Cardiac muscle cell (in vitro differentiated cells and primary cell): ENCODE results near the gene TMEM207. TPM values are rescaled to one million over a fixed set of nuclear protein-coding genes. Genes with fewer than 3 reads are reported as not detected.
A peak's percentile ranks its signal among the peaks of the same experiment; 100 is the strongest.
"Not testable (repeated sequence)": the region's sequence is repeated elsewhere in the genome, so short reads cannot be mapped to it uniquely, and the experiment has no call there.

Experiments
- DNase-seq, 2 donors: peaks; one replicate each; pipeline versions ENCODE4 v3.0.0 to v3.0.0-alpha.2; 2010 to 2017; ENCODE audit warnings: low read depth in 1 of 2, low spot score in 1 of 2
- H3K27ac ChIP-seq: fragments of 200-600 bp; sonication (generic); 2 replicates; pipeline ENCODE4 v1.5.1; 2016
- H3K27me3 ChIP-seq: fragments of 200-600 bp; sonication (generic); 2 replicates; pipeline ENCODE4 v1.6.0; 2016; ENCODE audit warnings: control low read depth
- H3K36me3 ChIP-seq: fragments of 200-600 bp; sonication (generic); 2 replicates; pipeline ENCODE4 v1.5.1; 2016; ENCODE audit warnings: control low read depth
- H3K4me1 ChIP-seq: fragments of 200-600 bp; sonication (generic); 2 replicates; pipeline ENCODE4 v1.8.1; 2017; ENCODE audit warnings: low read depth, mild to moderate bottlenecking, mixed run types
- H3K4me3 ChIP-seq: fragments of 200-600 bp; sonication (generic); 2 replicates; pipeline ENCODE4 v1.5.1; 2016; ENCODE audit warnings: mild to moderate bottlenecking
- H3K9me3 ChIP-seq: fragments of 200-600 bp; sonication (generic); 2 replicates; pipeline ENCODE4 v1.5.1; 2017; ENCODE audit warnings: low read depth, mild to moderate bottlenecking, control low read depth
- CTCF ChIP-seq: IDR thresholded peaks from 2 replicates; pipeline ENCODE4 v1.5.1; 2012; ENCODE audit warnings: low read depth, mild to moderate bottlenecking, low read length
- polyA plus RNA-seq: library from polyadenylated mRNA; unstranded; fragments of >200 nt; fragmentation: Nextera tagmentation; extraction: Ambion mirVana; gene quantifications from 2 replicates; pipeline ENCODE4 v1.2.1, GENCODE V29; 2016
- total RNA-seq: library from RNA; depleted of rRNA; stranded (reverse); fragments of >200 nt; gene quantifications from 2 replicates; pipeline ENCODE4 v1.2.3, GENCODE V29; 2016

The TMEM207 gene
- total and polyA plus RNA-seq, 2 experiments from 2014 or later = not detected

DNA sequence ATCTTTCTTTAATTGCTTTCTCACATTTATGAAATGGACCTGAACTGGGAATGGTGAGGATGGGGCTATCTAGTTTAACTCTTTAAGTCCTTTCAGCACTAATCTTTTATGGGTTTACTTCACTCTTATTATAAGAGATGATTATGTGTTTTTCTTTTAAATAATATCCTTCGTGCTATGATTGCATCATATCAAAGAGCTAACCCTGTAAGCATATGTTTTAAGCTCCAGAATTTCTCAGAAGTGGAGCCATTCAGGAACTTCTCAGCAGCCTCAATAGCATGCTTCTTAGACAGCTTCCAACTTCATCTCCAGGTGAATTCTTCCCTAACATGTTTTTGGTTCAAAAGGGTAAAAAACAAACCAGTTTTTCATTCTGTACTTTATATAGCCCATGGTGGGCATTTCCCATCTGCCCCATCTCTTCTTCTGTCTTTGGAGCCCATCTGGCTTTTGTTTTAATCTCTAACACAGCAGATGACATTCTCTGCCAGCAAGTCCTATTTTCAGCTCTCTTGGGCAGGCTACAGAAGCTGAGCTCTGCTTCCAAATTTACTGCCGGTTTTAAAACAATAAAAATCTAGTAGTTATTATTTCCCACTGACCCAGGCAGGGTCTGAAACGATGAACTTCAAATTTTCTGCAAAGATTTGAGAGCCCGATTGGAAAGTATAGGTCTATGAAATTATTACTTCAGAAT, 37.4 kb upstream of the TMEM207 start:
- H3K4me1 ChIP-seq = peaks cover 17% of the 10 kb centered on the region
- DNase-seq = no peak
- H3K36me3 ChIP-seq = no peaks in the 10 kb centered on the region
- H3K4me3 ChIP-seq = no peak overlapping the region
- no peak for TF ChIP-seq CTCF
- no peak overlapping the region for H3K27ac ChIP-seq
- no peaks in the 10 kb centered on the region for H3K27me3 ChIP-seq
- H3K9me3 ChIP-seq = no peaks in the 10 kb centered on the region

- H3K27ac ChIP-seq = no peak overlapping the region
- no peak for TF ChIP-seq CTCF
- H3K9me3 ChIP-seq = no peaks in the 10 kb centered on the region
- H3K27me3 ChIP-seq = no peaks in the 10 kb centered on the region
- DNase-seq = no peak
- H3K4me1 ChIP-seq = peaks cover 12% of the 10 kb centered on the region
- no peak overlapping the region for H3K4me3 ChIP-seq
- no peaks in the 10 kb centered on the region for H3K36me3 ChIP-seq
Measured at GRCh38 chr3:190486533-190486864, 36.8 kb upstream of the TMEM207 start.

DNA sequence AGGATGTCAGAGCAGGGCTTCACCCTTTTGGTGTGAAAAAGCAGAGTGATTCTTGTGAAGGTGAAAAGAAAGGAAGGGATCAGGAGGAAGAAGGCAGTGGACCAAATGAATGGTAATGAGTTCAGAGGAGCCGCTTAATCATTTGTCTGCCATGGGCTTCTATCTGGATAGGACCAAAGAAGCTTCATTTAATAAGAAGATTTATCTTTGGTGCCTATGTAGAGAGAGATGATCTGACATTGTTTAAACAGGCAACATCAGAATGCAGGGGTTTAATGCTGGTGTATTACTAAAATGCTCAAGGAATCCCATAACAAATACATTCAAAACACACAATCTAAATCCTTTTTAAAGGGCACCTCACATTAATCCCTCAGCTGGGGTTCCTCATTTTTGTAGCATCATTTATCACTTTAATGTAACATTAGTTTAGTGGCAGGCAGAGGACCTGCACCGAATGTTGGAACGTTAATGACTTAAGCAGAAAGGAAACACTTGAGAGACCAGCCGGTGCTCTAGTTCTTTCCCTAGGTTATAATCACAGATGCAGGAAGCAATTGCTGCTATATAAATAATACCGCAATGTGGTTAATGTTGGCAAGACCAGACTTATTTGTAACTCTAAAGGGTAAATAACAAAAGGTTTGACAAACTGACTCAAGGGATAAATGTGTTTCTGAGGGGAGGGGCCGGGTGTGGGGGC, 36.3 kb upstream of the TMEM207 start:
- Histone ChIP-seq H3K4me1 (peaks cover 6% of the 10 kb centered on the region), H3K36me3 (no peaks in the 10 kb centered on the region), H3K27me3 (no peaks in the 10 kb centered on the region), H3K9me3 (no peaks in the 10 kb centered on the region), H3K4me3 (no peak overlapping the region), H3K27ac (no peak overlapping the region)
- DNase-seq = peak in 1 of 2 donors; percentile 7
- TF ChIP-seq CTCF = no peak

DNA sequence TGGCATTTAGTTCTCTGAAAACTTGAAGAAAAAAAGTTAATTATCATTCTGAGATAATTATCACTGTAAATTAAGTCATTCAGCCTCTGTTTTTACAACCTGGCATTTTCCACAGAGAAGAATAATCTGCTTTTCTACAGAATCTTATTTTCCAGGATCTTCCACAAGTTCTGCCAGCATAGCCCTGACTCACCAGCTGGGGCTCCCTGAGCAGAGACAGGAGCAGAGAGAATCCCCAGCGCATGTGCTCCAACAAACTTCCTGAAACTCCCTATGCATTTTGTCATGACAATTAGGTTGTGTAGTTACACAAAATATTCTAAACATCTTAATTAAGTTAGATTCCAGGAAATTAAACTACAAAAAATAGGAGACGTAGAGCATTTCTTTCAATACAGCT, 32.1 kb upstream of the TMEM207 start:
- Histone ChIP-seq H3K4me1 (no peaks in the 10 kb centered on the region), H3K4me3 (no peak overlapping the region), H3K36me3 (no peaks in the 10 kb centered on the region), H3K27ac (no peak overlapping the region), H3K27me3 (no peaks in the 10 kb centered on the region), H3K9me3 (no peaks in the 10 kb centered on the region)
- DNase-seq = peak in 1 of 2 donors; percentile 9
- no peak for TF ChIP-seq CTCF

DNA sequence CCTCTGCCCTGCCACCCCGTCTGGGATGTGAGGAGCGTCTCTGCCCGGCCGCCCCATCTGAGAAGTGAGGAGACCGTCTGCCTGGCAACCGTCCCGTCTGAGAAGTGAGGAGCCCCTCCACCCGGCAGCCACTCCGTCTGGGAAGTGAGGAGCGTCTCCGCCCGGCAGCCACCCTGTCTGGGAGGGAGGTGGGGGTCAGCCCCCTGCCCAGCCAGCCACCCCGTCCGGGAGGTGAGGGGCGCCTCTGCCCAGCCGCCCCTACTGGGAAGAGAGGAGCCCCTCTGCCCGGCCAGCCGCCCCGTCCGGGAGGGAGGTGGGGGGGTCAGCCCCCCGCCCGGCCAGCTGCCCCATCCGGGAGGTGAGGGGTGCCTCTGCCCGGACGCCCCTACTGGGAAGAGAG, 23.6 kb upstream of the TMEM207 start:
- not testable (repeated sequence) for H3K4me1 ChIP-seq, H3K27ac ChIP-seq, H3K4me3 ChIP-seq, H3K36me3 ChIP-seq, H3K9me3 ChIP-seq, DNase-seq, H3K27me3 ChIP-seq

GRCh38 chr3:190467922-190468321, 18.2 kb upstream of the TMEM207 start:
- no peaks in the 10 kb centered on the region for H3K36me3 ChIP-seq
- H3K27ac ChIP-seq = no peak overlapping the region
- H3K9me3 ChIP-seq = no peaks in the 10 kb centered on the region
- DNase-seq = no peak
- no peaks in the 10 kb centered on the region for H3K4me1 ChIP-seq
- no peaks in the 10 kb centered on the region for H3K27me3 ChIP-seq
- no peak overlapping the region for H3K4me3 ChIP-seq
- no peak for TF ChIP-seq CTCF
